HL-60 (cell line): ENCODE data around the gene SOS2.

Source experiments
- GABPA ChIP-seq: IDR thresholded peaks from 2 replicates; pipeline ENCODE4 v1.6.1; 2012; ENCODE audit warnings: low read depth
- SPI1 ChIP-seq: IDR thresholded peaks from 2 replicates; pipeline ENCODE4 v1.6.1; 2012; ENCODE audit warnings: low read depth, mild to moderate bottlenecking, borderline replicate concordance
- TF ChIP-seq, protein P1 (sequence below): IDR thresholded peaks from one replicate; pipeline ENCODE4 v1.5.1; 2011; ENCODE audit warnings: low read length, control low read depth, inconsistent platforms; ENCODE audit not compliant: insufficient read depth
- TF ChIP-seq, protein P2 (sequence below): IDR thresholded peaks from 2 replicates; pipeline ENCODE4 v1.6.1; 2012; ENCODE audit warnings: low read depth; ENCODE audit not compliant: insufficient replicate concordance

DNA sequence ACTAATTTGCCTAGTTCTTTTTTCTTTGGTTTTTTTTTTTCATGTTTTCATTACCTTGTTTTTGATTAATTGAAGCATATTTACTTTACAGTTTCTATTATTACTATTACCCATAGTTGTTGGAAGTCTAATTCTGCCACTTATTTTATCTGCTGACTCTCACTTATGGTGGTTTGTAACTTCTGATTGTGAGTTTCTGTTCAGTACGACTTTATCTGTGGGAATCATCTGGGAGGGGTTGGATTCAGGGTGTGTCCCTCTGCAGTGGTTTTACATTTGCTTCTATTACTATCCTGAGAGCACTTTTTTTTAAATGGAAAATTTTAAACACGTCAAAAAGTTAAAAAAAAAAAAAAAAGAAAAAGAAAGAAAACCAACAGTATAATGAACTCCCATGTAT, 26.4 kb upstream of the SOS2 start:
- TF ChIP-seq, protein P1, sequence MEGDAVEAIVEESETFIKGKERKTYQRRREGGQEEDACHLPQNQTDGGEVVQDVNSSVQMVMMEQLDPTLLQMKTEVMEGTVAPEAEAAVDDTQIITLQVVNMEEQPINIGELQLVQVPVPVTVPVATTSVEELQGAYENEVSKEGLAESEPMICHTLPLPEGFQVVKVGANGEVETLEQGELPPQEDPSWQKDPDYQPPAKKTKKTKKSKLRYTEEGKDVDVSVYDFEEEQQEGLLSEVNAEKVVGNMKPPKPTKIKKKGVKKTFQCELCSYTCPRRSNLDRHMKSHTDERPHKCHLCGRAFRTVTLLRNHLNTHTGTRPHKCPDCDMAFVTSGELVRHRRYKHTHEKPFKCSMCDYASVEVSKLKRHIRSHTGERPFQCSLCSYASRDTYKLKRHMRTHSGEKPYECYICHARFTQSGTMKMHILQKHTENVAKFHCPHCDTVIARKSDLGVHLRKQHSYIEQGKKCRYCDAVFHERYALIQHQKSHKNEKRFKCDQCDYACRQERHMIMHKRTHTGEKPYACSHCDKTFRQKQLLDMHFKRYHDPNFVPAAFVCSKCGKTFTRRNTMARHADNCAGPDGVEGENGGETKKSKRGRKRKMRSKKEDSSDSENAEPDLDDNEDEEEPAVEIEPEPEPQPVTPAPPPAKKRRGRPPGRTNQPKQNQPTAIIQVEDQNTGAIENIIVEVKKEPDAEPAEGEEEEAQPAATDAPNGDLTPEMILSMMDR = no peak
- TF ChIP-seq, protein P2, sequence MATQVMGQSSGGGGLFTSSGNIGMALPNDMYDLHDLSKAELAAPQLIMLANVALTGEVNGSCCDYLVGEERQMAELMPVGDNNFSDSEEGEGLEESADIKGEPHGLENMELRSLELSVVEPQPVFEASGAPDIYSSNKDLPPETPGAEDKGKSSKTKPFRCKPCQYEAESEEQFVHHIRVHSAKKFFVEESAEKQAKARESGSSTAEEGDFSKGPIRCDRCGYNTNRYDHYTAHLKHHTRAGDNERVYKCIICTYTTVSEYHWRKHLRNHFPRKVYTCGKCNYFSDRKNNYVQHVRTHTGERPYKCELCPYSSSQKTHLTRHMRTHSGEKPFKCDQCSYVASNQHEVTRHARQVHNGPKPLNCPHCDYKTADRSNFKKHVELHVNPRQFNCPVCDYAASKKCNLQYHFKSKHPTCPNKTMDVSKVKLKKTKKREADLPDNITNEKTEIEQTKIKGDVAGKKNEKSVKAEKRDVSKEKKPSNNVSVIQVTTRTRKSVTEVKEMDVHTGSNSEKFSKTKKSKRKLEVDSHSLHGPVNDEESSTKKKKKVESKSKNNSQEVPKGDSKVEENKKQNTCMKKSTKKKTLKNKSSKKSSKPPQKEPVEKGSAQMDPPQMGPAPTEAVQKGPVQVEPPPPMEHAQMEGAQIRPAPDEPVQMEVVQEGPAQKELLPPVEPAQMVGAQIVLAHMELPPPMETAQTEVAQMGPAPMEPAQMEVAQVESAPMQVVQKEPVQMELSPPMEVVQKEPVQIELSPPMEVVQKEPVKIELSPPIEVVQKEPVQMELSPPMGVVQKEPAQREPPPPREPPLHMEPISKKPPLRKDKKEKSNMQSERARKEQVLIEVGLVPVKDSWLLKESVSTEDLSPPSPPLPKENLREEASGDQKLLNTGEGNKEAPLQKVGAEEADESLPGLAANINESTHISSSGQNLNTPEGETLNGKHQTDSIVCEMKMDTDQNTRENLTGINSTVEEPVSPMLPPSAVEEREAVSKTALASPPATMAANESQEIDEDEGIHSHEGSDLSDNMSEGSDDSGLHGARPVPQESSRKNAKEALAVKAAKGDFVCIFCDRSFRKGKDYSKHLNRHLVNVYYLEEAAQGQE = no peak
- no peak for TF ChIP-seq SPI1
- TF ChIP-seq GABPA = no peak
